Astrocyte (in vitro differentiated cells and primary cell): ENCODE measurements around the gene TTC22. TPM values are rescaled to one million over a fixed set of nuclear protein-coding genes. Genes with fewer than 3 reads are reported as not detected.

Source experiments
- DNase-seq: peaks from one replicate; pipeline ENCODE4 v3.0.0-alpha.2; 2010; ENCODE audit warnings: low read depth
- FAIRE-seq: peaks from 2 replicates; lab custom pipeline; 2011; peaks lifted over from hg19 to GRCh38; lab: Jason Lieb, UNC
- H2AFZ ChIP-seq: 2 replicates; pipeline ENCODE4 v1.6.0; 2012; ENCODE audit warnings: low read depth, low read length, inconsistent platforms
- H3K27ac ChIP-seq: 2 replicates; pipeline ENCODE4 v1.5.1; 2011; ENCODE audit warnings: low read depth, low read length, inconsistent platforms
- H3K27me3 ChIP-seq: 2 replicates; pipeline ENCODE4 v1.6.0; 2011; ENCODE audit warnings: low read length, inconsistent platforms; ENCODE audit not compliant: insufficient read depth
- H3K36me3 ChIP-seq: 2 replicates; pipeline ENCODE4 v1.5.1; 2011; ENCODE audit warnings: low read length, inconsistent platforms; ENCODE audit not compliant: insufficient read depth
- H3K4me1 ChIP-seq: 2 replicates; pipeline ENCODE4 v1.5.1; 2011; ENCODE audit warnings: low read length, inconsistent platforms; ENCODE audit not compliant: insufficient read depth
- H3K4me2 ChIP-seq: 2 replicates; pipeline ENCODE4 v1.6.0; 2012; ENCODE audit warnings: low read length, inconsistent platforms
- H3K4me3 ChIP-seq: 2 replicates; pipeline ENCODE4 v1.5.1; 2011; ENCODE audit warnings: low read depth, mild to moderate bottlenecking, low read length, inconsistent platforms; ENCODE audit not compliant: insufficient read depth
- H3K79me2 ChIP-seq: 2 replicates; pipeline ENCODE4 v1.6.0; 2012; ENCODE audit warnings: mild to moderate bottlenecking, low read length, inconsistent platforms; ENCODE audit not compliant: insufficient read depth
- H3K9ac ChIP-seq: 2 replicates; pipeline ENCODE4 v1.6.0; 2012; ENCODE audit warnings: mild to moderate bottlenecking, low read length, inconsistent platforms
- H3K9me3 ChIP-seq: 2 replicates; pipeline ENCODE4 v1.5.1; 2012; ENCODE audit warnings: low read depth, mild to moderate bottlenecking, low read length, inconsistent platforms; ENCODE audit not compliant: insufficient read depth
- H4K20me1 ChIP-seq: 2 replicates; pipeline ENCODE4 v1.6.0; 2012; ENCODE audit warnings: low read length, inconsistent platforms; ENCODE audit not compliant: insufficient read depth
- H3K27ac Mint-ChIP-seq: one replicate; pipeline ENCODE4 v1.8.0; 2021; ENCODE audit warnings: mild to moderate bottlenecking, mixed read lengths; ENCODE audit not compliant: unreplicated experiment
- H3K27me3 Mint-ChIP-seq: one replicate; pipeline ENCODE4 v1.8.0; 2021; ENCODE audit warnings: low read depth, mixed read lengths; ENCODE audit not compliant: unreplicated experiment
- H3K36me3 Mint-ChIP-seq: one replicate; pipeline ENCODE4 v1.8.0; 2021; ENCODE audit warnings: low read depth, mixed read lengths; ENCODE audit not compliant: unreplicated experiment
- H3K4me1 Mint-ChIP-seq: one replicate; pipeline ENCODE4 v1.8.0; 2021; ENCODE audit warnings: low read depth, mixed read lengths; ENCODE audit not compliant: unreplicated experiment
- H3K4me3 Mint-ChIP-seq: one replicate; pipeline ENCODE4 v1.8.0; 2021; ENCODE audit warnings: mild to moderate bottlenecking, moderate library complexity, mixed read lengths; ENCODE audit not compliant: unreplicated experiment
- H3K9me3 Mint-ChIP-seq: one replicate; pipeline ENCODE4 v1.8.0; 2021; ENCODE audit warnings: mild to moderate bottlenecking, mixed read lengths; ENCODE audit not compliant: unreplicated experiment
- EZH2 ChIP-seq: IDR thresholded peaks from 2 replicates; pipeline ENCODE4 v1.6.1; 2012; ENCODE audit warnings: mild to moderate bottlenecking, low read length, inconsistent platforms; ENCODE audit not compliant: insufficient read depth
- total RNA-seq: library from RNA; stranded (reverse); gene quantifications from 2 replicates; pipeline ENCODE4 v1.2.1, GENCODE V29; 2021
- TF ChIP-seq, protein P1 (sequence below): IDR thresholded peaks from 2 replicates; pipeline ENCODE4 v1.5.1; 2011; ENCODE audit warnings: low read depth, mild to moderate bottlenecking, inconsistent platforms, low read length, moderate library complexity; ENCODE audit not compliant: insufficient read depth

TTC22 gene
- total RNA-seq, 1 donor from 2014 or later, result not detected

DNA sequence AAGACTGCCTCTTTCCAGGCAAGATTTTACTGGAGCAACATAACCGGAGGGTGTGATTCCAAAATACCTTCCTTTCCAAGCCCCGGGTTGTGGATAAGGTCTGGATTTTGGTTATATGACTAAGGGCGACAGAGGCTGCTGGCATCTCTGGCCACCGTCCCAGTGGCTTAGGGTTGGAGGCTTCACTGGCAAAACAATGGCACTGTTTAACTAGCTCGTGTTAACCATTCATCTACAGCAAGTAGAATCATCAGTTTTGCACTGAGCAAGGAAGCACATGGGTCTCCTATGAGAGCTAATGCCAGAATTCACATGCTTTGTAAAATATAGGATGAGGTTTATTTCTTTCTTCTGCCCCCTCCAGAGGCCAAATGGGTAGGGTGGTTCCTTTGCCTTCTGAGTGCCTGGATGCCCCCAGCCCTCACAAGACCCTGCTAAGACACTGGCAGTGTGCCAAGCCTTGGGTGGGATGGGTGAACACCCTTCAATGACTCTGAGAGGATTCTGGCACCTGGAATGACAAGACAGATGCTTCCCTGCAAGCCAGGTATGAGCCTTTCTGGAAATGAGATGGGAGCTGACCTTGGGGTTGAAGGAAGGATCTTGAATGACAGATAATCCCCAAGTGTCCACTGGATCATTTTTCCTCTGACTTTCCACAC is 49.1 kb upstream of the TTC22 start:
- Histone ChIP-seq H3K79me2 (no peaks in the 10 kb centered on the region), H3K9me3 (no peaks in the 10 kb centered on the region), H2AFZ (no peak overlapping the region), H4K20me1 (peaks cover 6% of the 10 kb centered on the region), H3K27me3 (no peaks in the 10 kb centered on the region), H3K9ac (no peak overlapping the region), H3K4me2 (peak overlapping the region; percentile 21), H3K4me1 (peaks cover 23% of the 10 kb centered on the region), H3K36me3 (peaks cover 43% of the 10 kb centered on the region), H3K4me3 (no peak overlapping the region), H3K27ac (peak overlapping the region; percentile 21)
- H3K27ac Mint-ChIP-seq, result peak overlapping the region; percentile 11
- FAIRE-seq, result no peak
- peaks cover 51% of the 10 kb centered on the region for H3K36me3 Mint-ChIP-seq
- H3K27me3 Mint-ChIP-seq, result no peaks in the 10 kb centered on the region
- peaks cover 5% of the 10 kb centered on the region for H3K4me1 Mint-ChIP-seq
- peak; percentile 29 for DNase-seq
- TF ChIP-seq, protein P1, sequence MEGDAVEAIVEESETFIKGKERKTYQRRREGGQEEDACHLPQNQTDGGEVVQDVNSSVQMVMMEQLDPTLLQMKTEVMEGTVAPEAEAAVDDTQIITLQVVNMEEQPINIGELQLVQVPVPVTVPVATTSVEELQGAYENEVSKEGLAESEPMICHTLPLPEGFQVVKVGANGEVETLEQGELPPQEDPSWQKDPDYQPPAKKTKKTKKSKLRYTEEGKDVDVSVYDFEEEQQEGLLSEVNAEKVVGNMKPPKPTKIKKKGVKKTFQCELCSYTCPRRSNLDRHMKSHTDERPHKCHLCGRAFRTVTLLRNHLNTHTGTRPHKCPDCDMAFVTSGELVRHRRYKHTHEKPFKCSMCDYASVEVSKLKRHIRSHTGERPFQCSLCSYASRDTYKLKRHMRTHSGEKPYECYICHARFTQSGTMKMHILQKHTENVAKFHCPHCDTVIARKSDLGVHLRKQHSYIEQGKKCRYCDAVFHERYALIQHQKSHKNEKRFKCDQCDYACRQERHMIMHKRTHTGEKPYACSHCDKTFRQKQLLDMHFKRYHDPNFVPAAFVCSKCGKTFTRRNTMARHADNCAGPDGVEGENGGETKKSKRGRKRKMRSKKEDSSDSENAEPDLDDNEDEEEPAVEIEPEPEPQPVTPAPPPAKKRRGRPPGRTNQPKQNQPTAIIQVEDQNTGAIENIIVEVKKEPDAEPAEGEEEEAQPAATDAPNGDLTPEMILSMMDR, result no peak
- TF ChIP-seq EZH2, result no peak
- no peak overlapping the region for H3K4me3 Mint-ChIP-seq
- H3K9me3 Mint-ChIP-seq, result peaks cover 2% of the 10 kb centered on the region

DNA sequence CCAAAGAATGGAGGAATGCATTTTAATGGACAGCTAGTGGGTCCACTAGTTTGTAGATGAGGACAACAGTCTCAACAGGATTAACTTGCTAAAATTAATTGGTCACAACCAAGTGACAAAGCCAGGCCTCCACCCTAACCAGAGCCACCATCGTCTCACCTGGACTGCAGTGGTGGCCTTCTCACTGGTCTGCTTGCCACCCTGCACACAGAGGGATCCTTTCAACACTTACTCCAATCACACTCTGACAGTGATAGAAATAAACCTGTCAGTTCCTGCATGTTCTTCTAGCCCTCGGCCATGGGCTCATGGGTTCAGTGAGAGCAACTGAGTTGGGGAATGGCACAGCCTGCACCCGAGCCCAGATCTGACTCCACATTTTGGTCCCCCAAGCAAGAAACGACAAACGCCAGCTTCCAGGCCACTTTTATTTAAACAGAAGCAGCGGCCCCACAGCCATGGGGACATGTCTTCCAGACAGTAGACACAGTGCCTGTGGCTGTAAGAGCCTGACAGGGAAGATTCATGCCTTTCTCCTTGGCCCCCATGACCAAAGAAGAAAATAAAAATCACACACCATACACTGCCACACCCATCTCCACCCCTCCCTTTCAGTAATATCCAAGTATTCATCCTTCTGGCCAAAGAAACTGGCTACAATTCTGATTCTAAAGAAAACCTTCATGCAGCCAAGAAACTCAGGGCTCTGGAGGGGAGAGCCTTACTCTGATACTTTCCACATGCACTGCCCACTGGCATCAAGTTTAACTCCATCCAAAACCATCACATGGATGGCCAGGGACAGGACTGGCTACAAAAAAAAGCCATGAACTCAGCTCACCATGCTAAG is 48.3 kb upstream of the TTC22 start:
- Histone ChIP-seq H2AFZ (no peak overlapping the region), H3K4me1 (peaks cover 23% of the 10 kb centered on the region), H3K27ac (no peak overlapping the region), H4K20me1 (peaks cover 6% of the 10 kb centered on the region), H3K9ac (no peak overlapping the region), H3K79me2 (no peaks in the 10 kb centered on the region), H3K9me3 (no peaks in the 10 kb centered on the region), H3K27me3 (no peaks in the 10 kb centered on the region), H3K4me3 (no peak overlapping the region), H3K36me3 (peaks cover 39% of the 10 kb centered on the region), H3K4me2 (no peak overlapping the region)
- peak overlapping the region; percentile 11 for H3K27ac Mint-ChIP-seq
- no peaks in the 10 kb centered on the region for H3K27me3 Mint-ChIP-seq
- FAIRE-seq, result no peak
- DNase-seq, result no peak
- peaks cover 46% of the 10 kb centered on the region for H3K36me3 Mint-ChIP-seq
- peaks cover 5% of the 10 kb centered on the region for H3K4me1 Mint-ChIP-seq
- TF ChIP-seq EZH2, result no peak
- peaks cover 2% of the 10 kb centered on the region for H3K9me3 Mint-ChIP-seq
- no peak overlapping the region for H3K4me3 Mint-ChIP-seq

DNA sequence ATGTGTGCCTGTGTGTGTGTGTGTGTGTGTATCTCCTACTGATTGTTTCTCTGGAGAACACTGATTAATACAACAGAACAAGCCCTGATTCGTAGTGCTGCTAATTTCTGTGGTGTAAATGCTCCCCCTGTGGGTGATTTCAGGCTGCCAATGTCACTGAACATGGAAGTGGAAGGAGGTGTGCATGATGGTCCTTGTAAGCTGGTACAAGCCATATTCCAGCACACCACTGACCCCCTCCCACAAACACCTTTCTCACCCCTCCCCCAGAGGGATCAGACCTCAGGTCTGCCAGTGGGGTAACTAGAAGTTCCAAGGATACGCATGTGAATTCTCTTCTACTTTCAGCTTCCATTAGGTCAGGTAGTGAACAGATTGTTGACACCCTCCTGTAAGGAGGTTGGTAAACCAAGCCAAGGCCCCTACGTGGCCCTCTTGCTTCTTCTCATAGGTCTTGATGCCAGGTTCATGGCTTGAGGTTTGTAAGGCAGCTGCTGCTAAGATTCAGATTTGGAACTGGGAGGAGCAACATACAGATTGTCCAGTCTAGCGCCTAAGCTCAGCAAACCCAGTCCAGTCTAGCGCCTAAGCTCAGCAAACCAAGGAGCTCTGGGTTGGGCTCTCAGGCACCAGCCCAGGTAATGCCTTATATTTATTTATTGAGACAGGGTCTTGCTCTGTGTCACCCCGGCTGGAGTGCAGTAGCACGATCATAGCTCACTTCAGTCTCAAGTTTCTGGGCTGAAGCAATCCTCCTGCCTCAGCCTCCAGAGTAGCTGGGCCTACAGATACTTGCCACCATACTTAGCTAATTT is 47.2 kb upstream of the TTC22 start:
- no peaks in the 10 kb centered on the region for H3K9me3 Mint-ChIP-seq
- peaks cover 23% of the 10 kb centered on the region for H3K4me1 ChIP-seq
- H3K4me3 ChIP-seq, result no peak overlapping the region
- peaks cover 5% of the 10 kb centered on the region for H3K4me1 Mint-ChIP-seq
- peaks cover 34% of the 10 kb centered on the region for H3K36me3 ChIP-seq
- no peak for FAIRE-seq
- no peak overlapping the region for H2AFZ ChIP-seq
- peaks cover 6% of the 10 kb centered on the region for H4K20me1 ChIP-seq
- DNase-seq, result no peak
- H3K36me3 Mint-ChIP-seq, result peaks cover 44% of the 10 kb centered on the region
- no peaks in the 10 kb centered on the region for H3K79me2 ChIP-seq
- H3K4me2 ChIP-seq, result no peak overlapping the region
- no peak overlapping the region for H3K9ac ChIP-seq
- H3K27me3 Mint-ChIP-seq, result no peaks in the 10 kb centered on the region
- TF ChIP-seq EZH2, result no peak
- TF ChIP-seq, protein P1, result no peak
- H3K27ac Mint-ChIP-seq, result no peak overlapping the region
- no peaks in the 10 kb centered on the region for H3K27me3 ChIP-seq
- H3K4me3 Mint-ChIP-seq, result no peak overlapping the region
- no peaks in the 10 kb centered on the region for H3K9me3 ChIP-seq
- H3K27ac ChIP-seq, result no peak overlapping the region
